GM10248 (cell line): ENCODE results near the gene POLR2L.

Experiments
- CTCF ChIA-PET: fragments of 300-600 bp; sonication (Branson Sonifier 250); formaldehyde crosslinking; extraction: SDS; loops from one replicate; lab custom pipeline; 2021; ENCODE audit warnings: antibody characterized with exemption; lab: Yijun Ruan, JAX
- POLR2A ChIA-PET: fragments of 350-650 bp; sonication (Branson Sonifier 250); formaldehyde crosslinking; extraction: SDS; loops from one replicate; lab custom pipeline; 2020; ENCODE audit warnings: antibody characterized with exemption; lab: Yijun Ruan, JAX
- DNase-seq: peaks from one replicate; pipeline ENCODE4 v3.0.0; 2012; ENCODE audit errors: extremely low spot score
- CTCF ChIP-seq: IDR thresholded peaks from 2 replicates; pipeline ENCODE4 v1.5.1; 2012; ENCODE audit warnings: mild to moderate bottlenecking, low read depth; ENCODE audit errors: extremely low read depth, missing control alignments, control extremely low read depth

POLR2L gene

GRCh38 chr11:827146-827896, 15.0 kb downstream of the POLR2L start:
- ChIA-PET POLR2A (interaction anchor here (6.2 kb wide), 1 partner anchor 8 kb away, joined by 35 read pairs; the partner anchor contains the start of gene PNPLA2), CTCF (interaction anchor here (1.6 to 2.9 kb wide), 3 partner anchors 8 to 223 kb away, joined by 4 to 11 read pairs (median 4); partner anchors contain the start of gene PNPLA2)
- TF ChIP-seq CTCF: no peak
- DNase-seq: peak; percentile 77

DNA sequence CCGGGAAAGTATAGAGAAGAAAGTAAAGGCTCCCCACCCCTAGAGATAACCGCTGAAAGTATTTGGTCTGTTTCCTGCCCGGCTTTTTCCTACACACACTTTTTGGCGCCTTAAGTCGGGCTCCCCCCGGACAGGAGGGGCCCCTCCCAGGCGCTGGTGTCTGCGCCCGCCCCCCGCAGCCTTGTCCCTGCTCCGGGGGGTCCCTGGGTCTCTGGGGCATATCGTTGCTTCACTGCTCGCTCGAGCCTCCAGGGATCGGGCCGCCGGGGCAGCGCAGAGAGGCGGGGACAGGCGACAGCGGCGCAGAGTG, 15.5 kb downstream of the POLR2L start:
- DNase-seq: no peak
- ChIA-PET POLR2A (no interaction called here), CTCF (interaction anchor here (1.6 kb wide), 1 partner anchor 224 kb away, joined by 4 read pairs; no protein-coding TSS in a partner anchor)
- no peak for TF ChIP-seq CTCF

DNA sequence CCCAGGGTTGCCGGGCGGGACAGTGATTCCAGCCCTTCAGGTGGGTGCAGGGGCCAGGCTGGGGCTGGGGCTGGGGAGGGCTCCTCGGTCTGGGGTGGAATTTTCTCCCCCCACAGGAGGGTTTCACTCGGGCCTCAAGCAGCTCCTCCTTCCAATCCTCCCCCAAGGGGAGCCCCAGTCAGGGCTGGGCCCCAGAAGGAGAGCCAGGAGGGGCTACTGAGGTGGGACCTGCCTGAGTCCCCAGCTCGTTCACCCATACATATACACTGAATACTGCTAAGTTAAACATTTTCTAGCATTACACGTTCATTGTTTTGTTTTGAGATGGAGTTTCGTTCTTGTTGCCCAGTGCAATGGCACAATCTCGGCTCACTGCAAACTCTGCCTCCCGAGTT, 16.1 kb downstream of the POLR2L start:
- ChIA-PET POLR2A (no interaction called here), CTCF (interaction anchor here (1.9 kb wide), 1 partner anchor 15 kb away, joined by 4 read pairs; no protein-coding TSS in a partner anchor)
- DNase-seq: no peak
- TF ChIP-seq CTCF: no peak

- ChIA-PET CTCF (interaction anchor here (1.9 kb wide), 1 partner anchor 16 kb away, joined by 4 read pairs; no protein-coding TSS in a partner anchor), POLR2A (no interaction called here)
- no peak for DNase-seq
- no peak for TF ChIP-seq CTCF
These were observed 16.7 kb downstream of the POLR2L start for GRCh38 chr11:825366-826226.

DNA sequence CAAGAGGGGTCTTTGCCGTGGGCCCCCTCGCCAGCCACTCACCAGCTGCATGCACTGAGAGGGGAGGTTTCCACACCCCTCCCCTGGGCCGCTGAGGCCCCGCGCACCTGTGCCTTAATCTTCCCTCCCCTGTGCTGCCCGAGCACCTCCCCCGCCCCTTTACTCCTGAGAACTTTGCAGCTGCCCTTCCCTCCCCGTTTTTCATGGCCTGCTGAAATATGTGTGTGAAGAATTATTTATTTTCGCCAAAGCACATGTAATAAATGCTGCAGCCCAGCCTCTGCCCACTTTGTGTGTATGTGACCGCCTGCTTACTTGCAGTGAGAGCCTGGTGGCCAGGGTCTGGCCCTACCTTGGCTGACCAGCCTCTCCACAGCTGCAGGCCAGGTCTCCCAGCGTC, 17.4 kb downstream of the POLR2L start:
- CTCF ChIA-PET: interaction anchor here (1.9 kb wide), 1 partner anchor 16 kb away, joined by 4 read pairs; no protein-coding TSS in a partner anchor
- no peak for TF ChIP-seq CTCF
- DNase-seq: no peak
- POLR2A ChIA-PET: no interaction called here

DNA sequence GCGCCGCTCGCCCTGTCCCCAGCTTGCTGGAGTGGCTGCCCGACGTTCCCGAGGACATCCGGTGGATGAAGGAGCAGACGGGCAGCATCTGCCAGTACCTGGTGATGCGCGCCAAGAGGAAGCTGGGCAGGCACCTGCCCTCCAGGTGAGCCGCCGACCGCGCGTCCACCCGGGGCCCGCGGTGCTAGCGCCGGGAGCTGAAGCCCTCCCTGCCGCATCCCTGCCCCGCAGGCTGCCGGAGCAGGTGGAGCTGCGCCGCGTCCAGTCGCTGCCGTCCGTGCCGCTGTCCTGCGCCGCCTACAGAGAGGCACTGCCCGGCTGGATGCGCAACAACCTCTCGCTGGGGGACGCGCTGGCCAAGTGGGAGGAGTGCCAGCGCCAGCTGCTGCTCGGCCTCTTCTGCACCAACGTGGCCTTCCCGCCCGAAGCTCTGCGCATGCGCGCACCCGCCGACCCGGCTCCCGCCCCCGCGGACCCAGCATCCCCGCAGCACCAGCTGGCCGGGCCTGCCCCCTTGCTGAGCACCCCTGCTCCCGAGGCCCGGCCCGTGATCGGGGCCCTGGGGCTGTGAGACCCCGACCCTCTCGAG, 17.9 kb downstream of the POLR2L start:
- CTCF ChIA-PET: interaction anchor here (1.9 kb wide), 1 partner anchor 17 kb away, joined by 4 read pairs; no protein-coding TSS in a partner anchor
- POLR2A ChIA-PET: no interaction called here
- DNase-seq: no peak
- TF ChIP-seq CTCF: no peak
